DOHH2 (cell line): ENCODE results near the gene ASIC5.

ENCODE experiments used
- CTCF ChIP-seq: fragments of 200-600 bp; sonication (generic); IDR thresholded peaks from one replicate; pipeline ENCODE4 v1.5.1; 2014; ENCODE audit warnings: antibody characterized with exemption, mild to moderate bottlenecking, low read depth, low read length; ENCODE audit not compliant: poor library complexity, severe bottlenecking
- EZH2phosphoT487 ChIP-seq: fragments of 200-600 bp; sonication (generic); IDR thresholded peaks from 2 replicates; pipeline ENCODE4 v1.6.1; 2017; ENCODE audit warnings: borderline replicate concordance, mild to moderate bottlenecking, antibody characterized with exemption, low read length, moderate library complexity, mixed read lengths

GRCh38 chr4:155794589-155795236, 71.4 kb downstream of the ASIC5 start:
- no peak for TF ChIP-seq CTCF
- TF ChIP-seq EZH2phosphoT487, result no peak
